Measurements from ENCODE around the gene ZNF578. TPM values are rescaled to one million over a fixed set of nuclear protein-coding genes. Genes with fewer than 3 reads are reported as not detected.

ZNF578 gene
- total and polyA plus RNA-seq, 2 donors (not counting 1 experiment from before 2014, with no cell fraction given): 0.81 to 3.7 TPM

DNA sequence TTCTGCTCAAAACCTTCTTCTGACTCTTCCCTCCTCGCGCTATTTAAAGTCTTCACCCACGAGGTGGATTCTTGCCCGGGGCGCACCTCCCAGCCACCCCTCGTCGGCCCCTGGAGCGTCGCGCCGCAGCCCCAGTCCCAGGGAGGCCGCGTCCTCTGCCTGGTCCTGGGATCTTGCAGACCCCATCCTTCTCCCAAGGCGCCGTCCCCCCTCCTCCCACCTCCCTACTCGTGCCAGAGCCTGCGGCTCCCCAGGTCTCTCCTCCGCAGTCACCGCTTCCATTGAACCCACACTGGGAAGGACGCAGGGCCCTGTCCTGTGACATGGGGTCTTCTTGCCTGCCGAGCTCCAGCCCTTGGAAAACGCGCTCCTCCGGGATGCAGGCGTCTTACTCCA, 74.6 kb downstream of the ZNF578 start:
- peaks cover 33% of the 10 kb centered on the region for H3K79me2 ChIP-seq (ENCODE audit: control insufficient read depth, insufficient read depth, low read length)
- H3K4me1 ChIP-seq (ENCODE audit: control insufficient read depth in 2 of 2, insufficient read depth in 2 of 2, low read length in 2 of 2): peaks cover 9 to 19% of the 10 kb centered on the region in 2 donors
- ChIA-PET POLR2A (no interaction called here), CTCF (no interaction called here)
- WGBS (ENCODE audit: insufficient coverage): 7% methylated on average over 25 of the region's 25 CpGs
- Mint-ChIP-seq H3K4me3 (peak overlapping the region; percentile 96), H3K4me1 (peaks cover 26% of the 10 kb centered on the region), H3K9me3 (ENCODE audit: insufficient read depth) (no peaks in the 10 kb centered on the region), H3K27ac (peak overlapping the region; percentile 96), H3K27me3 (no peaks in the 10 kb centered on the region)
- H3K27ac ChIP-seq (ENCODE audit: low read length in 2 of 2): peak overlapping the region; percentile 68 to 94
- H4K20me1 ChIP-seq (ENCODE audit: control insufficient read depth, insufficient read depth, low read length, poor library complexity, severe bottlenecking): no peaks in the 10 kb centered on the region
- H3K4me2 ChIP-seq (replicated peaks; ENCODE audit: low read depth, low read length, poor library complexity, severe bottlenecking): peak overlapping the region; percentile 94
- no peaks in the 10 kb centered on the region for H3K27me3 ChIP-seq (replicated peaks in 1 of 4; ENCODE audit: control extremely low read depth in 1 of 4, control insufficient read depth in 3 of 4, insufficient read depth in 4 of 4, low read length in 3 of 4)
- peaks cover 0 to 48% (median under 1%) of the 10 kb centered on the region in 3 donors for H3K9me3 ChIP-seq (ENCODE audit: control extremely low read depth in 1 of 3, control insufficient read depth in 2 of 3, insufficient read depth in 1 of 3, low read length in 2 of 3)
- peak overlapping the region; percentile 98 for H3K9ac ChIP-seq (ENCODE audit: low read length)
- H3K4me3 ChIP-seq (ENCODE audit: control extremely low read depth in 1 of 5, extremely low read depth in 1 of 5, insufficient read depth in 1 of 5, low read depth in 2 of 5, low read length in 4 of 5): peak overlapping the region; percentile 60 to 97 (median 79)
- no peak for ATAC-seq (ENCODE audit: low read depth)
- H3K36me3 ChIP-seq (replicated peaks in 1 of 2; ENCODE audit: control extremely low read depth in 1 of 2, control insufficient read depth in 1 of 2, extremely low read depth in 1 of 2, insufficient read depth in 2 of 2, low read length in 1 of 2): no peaks in the 10 kb centered on the region
- TF ChIP-seq, protein P1, sequence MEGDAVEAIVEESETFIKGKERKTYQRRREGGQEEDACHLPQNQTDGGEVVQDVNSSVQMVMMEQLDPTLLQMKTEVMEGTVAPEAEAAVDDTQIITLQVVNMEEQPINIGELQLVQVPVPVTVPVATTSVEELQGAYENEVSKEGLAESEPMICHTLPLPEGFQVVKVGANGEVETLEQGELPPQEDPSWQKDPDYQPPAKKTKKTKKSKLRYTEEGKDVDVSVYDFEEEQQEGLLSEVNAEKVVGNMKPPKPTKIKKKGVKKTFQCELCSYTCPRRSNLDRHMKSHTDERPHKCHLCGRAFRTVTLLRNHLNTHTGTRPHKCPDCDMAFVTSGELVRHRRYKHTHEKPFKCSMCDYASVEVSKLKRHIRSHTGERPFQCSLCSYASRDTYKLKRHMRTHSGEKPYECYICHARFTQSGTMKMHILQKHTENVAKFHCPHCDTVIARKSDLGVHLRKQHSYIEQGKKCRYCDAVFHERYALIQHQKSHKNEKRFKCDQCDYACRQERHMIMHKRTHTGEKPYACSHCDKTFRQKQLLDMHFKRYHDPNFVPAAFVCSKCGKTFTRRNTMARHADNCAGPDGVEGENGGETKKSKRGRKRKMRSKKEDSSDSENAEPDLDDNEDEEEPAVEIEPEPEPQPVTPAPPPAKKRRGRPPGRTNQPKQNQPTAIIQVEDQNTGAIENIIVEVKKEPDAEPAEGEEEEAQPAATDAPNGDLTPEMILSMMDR (IDR thresholded peaks at IDR 0.05): no peak
- TF ChIP-seq EZH2 (IDR thresholded peaks at IDR 0.05; ENCODE audit: borderline replicate concordance, insufficient read depth, low read depth, low read length, poor library complexity, severe bottlenecking): no peak
- peak overlapping the region; percentile 96 for H2AFZ ChIP-seq (ENCODE audit: insufficient read depth, low read depth, low read length, poor library complexity, severe bottlenecking)
- no peak for DNase-seq
- intact Hi-C loops (cut with micrococcal nuclease): loop anchor here (1.0 to 5.0 kb wide), 10 partner anchors 7 to 574 kb away; partner anchors contain the start of genes ZNF160, ZNF320, ZNF480 and ZNF528

DNA sequence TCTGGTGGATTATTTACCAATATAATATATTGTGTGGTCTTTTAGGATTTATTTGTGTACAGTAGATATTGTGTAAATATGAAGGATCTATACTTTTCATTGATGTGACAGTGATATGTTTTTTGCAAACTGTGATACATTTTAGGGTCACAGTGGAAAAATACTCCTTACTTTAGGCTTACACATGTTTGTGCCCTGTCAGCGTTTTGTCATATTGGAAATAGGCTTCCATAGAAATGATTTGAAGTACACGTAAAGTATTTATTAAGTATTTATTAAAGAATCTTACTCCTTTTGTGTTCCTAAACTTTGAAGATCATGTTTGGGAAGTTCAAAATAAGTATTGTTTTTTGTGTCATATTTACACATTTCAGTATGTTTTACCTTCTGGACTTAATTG, 79.1 kb downstream of the ZNF578 start:
- no peak overlapping the region for H3K27ac ChIP-seq (ENCODE audit: low read length in 2 of 2)
- Mint-ChIP-seq H3K9me3 (ENCODE audit: insufficient read depth) (no peaks in the 10 kb centered on the region), H3K27ac (no peak overlapping the region), H3K4me1 (peaks cover 46% of the 10 kb centered on the region), H3K4me3 (no peak overlapping the region), H3K27me3 (no peaks in the 10 kb centered on the region)
- no CpG with 5 or more reads among the region's 2 CpGs for WGBS (ENCODE audit: insufficient coverage)
- peaks cover 0 to 4% of the 10 kb centered on the region in 2 experiments for H3K36me3 ChIP-seq (replicated peaks in 1 of 2; ENCODE audit: control extremely low read depth in 1 of 2, control insufficient read depth in 1 of 2, extremely low read depth in 1 of 2, insufficient read depth in 2 of 2, low read length in 1 of 2)
- no peak for ATAC-seq (ENCODE audit: low read depth)
- TF ChIP-seq EZH2 (IDR thresholded peaks at IDR 0.05; ENCODE audit: borderline replicate concordance, insufficient read depth, low read depth, low read length, poor library complexity, severe bottlenecking): no peak
- TF ChIP-seq, protein P1 (IDR thresholded peaks at IDR 0.05): no peak
- no peak overlapping the region for H3K4me3 ChIP-seq (ENCODE audit: control extremely low read depth in 1 of 5, extremely low read depth in 1 of 5, insufficient read depth in 1 of 5, low read depth in 2 of 5, low read length in 4 of 5)
- no peak overlapping the region for H3K4me2 ChIP-seq (replicated peaks; ENCODE audit: low read depth, low read length, poor library complexity, severe bottlenecking)
- DNase-seq: no peak
- H3K9me3 ChIP-seq (ENCODE audit: control extremely low read depth in 1 of 3, control insufficient read depth in 2 of 3, insufficient read depth in 1 of 3, low read length in 2 of 3): peaks cover 0 to 20% (median 0%) of the 10 kb centered on the region in 3 donors
- H2AFZ ChIP-seq (ENCODE audit: insufficient read depth, low read depth, low read length, poor library complexity, severe bottlenecking): no peak overlapping the region
- intact Hi-C loops (cut with micrococcal nuclease): no loop called here
- H3K27me3 ChIP-seq (replicated peaks in 1 of 4; ENCODE audit: control extremely low read depth in 1 of 4, control insufficient read depth in 3 of 4, insufficient read depth in 4 of 4, low read length in 3 of 4): no peaks in the 10 kb centered on the region
- CTCF ChIA-PET: no interaction called here
- H3K9ac ChIP-seq (ENCODE audit: low read length): no peak overlapping the region
- peaks cover 56% of the 10 kb centered on the region for H3K79me2 ChIP-seq (ENCODE audit: control insufficient read depth, insufficient read depth, low read length)
- no peaks in the 10 kb centered on the region for H4K20me1 ChIP-seq (ENCODE audit: control insufficient read depth, insufficient read depth, low read length, poor library complexity, severe bottlenecking)
- POLR2A ChIA-PET: no interaction called here
- H3K4me1 ChIP-seq (ENCODE audit: control insufficient read depth in 2 of 2, insufficient read depth in 2 of 2, low read length in 2 of 2): peaks cover 11 to 30% of the 10 kb centered on the region in 2 donors

Measured in B cell (primary cell).